HUES6 (cell line): ENCODE results near the gene ZNF324B.
A peak's percentile ranks its signal among the peaks of the same experiment; 100 is the strongest.
"Not testable (repeated sequence)": the region's sequence is repeated elsewhere in the genome, so short reads cannot be mapped to it uniquely, and the experiment has no call there.

Experiments used
- H3K27ac ChIP-seq: 2 replicates; pipeline ENCODE4 v1.7.0; 2013; ENCODE audit warnings: low read depth, mild to moderate bottlenecking, low read length, inconsistent platforms
- H3K27me3 ChIP-seq: 2 replicates; pipeline ENCODE4 v1.6.1; 2013; ENCODE audit warnings: low read length; ENCODE audit not compliant: control insufficient read depth, insufficient read depth
- H3K36me3 ChIP-seq: 2 replicates; pipeline ENCODE4 v1.6.1; 2013; ENCODE audit warnings: low read length; ENCODE audit not compliant: control insufficient read depth, insufficient read depth
- H3K4me1 ChIP-seq: 2 replicates; pipeline ENCODE4 v1.6.1; 2013; ENCODE audit warnings: low read length; ENCODE audit not compliant: control insufficient read depth, insufficient read depth
- H3K4me3 ChIP-seq: 2 replicates; pipeline ENCODE4 v1.5.1; 2013; ENCODE audit warnings: low read depth, low read length
- H3K9ac ChIP-seq: one replicate; pipeline ENCODE4 v1.6.1; 2013; ENCODE audit warnings: mild to moderate bottlenecking, low read length
- H3K9me3 ChIP-seq: 2 replicates; pipeline ENCODE4 v1.6.1; 2013; ENCODE audit warnings: low read depth, low read length; ENCODE audit not compliant: control insufficient read depth, insufficient read depth

ZNF324B gene

DNA sequence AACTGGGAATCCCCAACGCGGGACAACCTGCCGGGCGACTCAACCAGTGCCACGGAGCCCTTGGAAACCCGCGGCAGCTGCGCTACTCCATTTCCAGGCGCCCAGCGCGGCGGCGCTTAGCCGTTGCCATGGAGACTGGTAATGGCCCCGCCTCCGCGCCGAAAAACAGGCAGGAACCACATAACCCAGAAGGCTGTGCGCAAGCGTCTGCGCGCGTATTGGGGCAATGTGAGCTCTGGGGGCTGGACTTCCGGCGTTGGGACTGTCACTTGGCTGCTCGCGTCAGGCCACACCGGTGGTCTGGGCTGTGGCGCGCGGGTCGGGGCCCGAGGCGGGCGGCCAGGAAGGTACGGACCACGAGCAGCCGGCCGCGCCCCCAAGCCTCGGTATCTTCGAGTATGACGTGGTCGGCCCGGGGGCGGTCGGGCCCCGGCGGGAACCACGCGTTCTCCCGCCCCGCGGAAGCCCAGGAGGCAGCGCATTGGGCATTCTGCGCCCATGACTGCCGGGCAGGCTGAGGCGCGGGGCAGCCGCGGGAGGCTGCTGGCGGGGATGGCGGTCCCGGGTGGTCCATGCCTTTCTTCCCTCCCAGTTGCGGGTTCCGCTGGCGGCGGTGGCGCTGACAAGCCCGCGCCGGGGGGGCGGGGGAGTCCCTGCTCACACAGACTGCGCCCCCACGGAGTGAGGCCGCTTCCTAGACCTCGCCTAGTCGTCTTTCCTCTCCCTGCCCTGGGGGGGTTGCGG lies at the start of gene ZNF324B:
Gene ZNF324B (plus strand): TSS at position 265 of the 744 bp plus-strand sequence. CDS start 2,080 bp downstream, outside the sequence.
- H3K27ac ChIP-seq: no peak within 1 kb of the TSS
- H3K4me1 ChIP-seq: no peaks in the 10 kb centered on the region
- H3K4me3 ChIP-seq: peak within 1 kb of the TSS; percentile 87
- H3K9me3 ChIP-seq: peaks cover 25% of the 10 kb centered on the region
- H3K36me3 ChIP-seq: peaks cover 5% of the 10 kb centered on the region
- H3K27me3 ChIP-seq: peaks cover 23% of the 10 kb centered on the region
- peak within 1 kb of the TSS; percentile 61 for H3K9ac ChIP-seq

GRCh38 chr19:58401840-58402421 lies 49.5 kb upstream of the ZNF324B start:
- Histone ChIP-seq H3K27ac (no peak overlapping the region), H3K9ac (peak overlapping the region; percentile 71), H3K27me3 (peaks cover 12% of the 10 kb centered on the region), H3K4me1 (peaks cover 16% of the 10 kb centered on the region), H3K4me3 (peak overlapping the region; percentile 63), H3K36me3 (no peaks in the 10 kb centered on the region), H3K9me3 (no peaks in the 10 kb centered on the region)

- not testable (repeated sequence) for H3K36me3 ChIP-seq, H3K9me3 ChIP-seq, H3K9ac ChIP-seq, H3K4me3 ChIP-seq, H3K27ac ChIP-seq, H3K27me3 ChIP-seq
- peaks cover 14% of the 10 kb centered on the region for H3K4me1 ChIP-seq
These were observed 47.4 kb upstream of the ZNF324B start for GRCh38 chr19:58403920-58404478.

GRCh38 chr19:58406818-58407657 lies 44.4 kb upstream of the ZNF324B start:
- Histone ChIP-seq H3K27me3 (no peaks in the 10 kb centered on the region), H3K36me3 (no peaks in the 10 kb centered on the region), H3K9me3 (no peaks in the 10 kb centered on the region), H3K9ac (peak overlapping the region; percentile 79), H3K4me3 (peak overlapping the region; percentile 90), H3K27ac (no peak overlapping the region), H3K4me1 (peaks cover 7% of the 10 kb centered on the region; the same call in 1 of the 2 replicates)

DNA sequence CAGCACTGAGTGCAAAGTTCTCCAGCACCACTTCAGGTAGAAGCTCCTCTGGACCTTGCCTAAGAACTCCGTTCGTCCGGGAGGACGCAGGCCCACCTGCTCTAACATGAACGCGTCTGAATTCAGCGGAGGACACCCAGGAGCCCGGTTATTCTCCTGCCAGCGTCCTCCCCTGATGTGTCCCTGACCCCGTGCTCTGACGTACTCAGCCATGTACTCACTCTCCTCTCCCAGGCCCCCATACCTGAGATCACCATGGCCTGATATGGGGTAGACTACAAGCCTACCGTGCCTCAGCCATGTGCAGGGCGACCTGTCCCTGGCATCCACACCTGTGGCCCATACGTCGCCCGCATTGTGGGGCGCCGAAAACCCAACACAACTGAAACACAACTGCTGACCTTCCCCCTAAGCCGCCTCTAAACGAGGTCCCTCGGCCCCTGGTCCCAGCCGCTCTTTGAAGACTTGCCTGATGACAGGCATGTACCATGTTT lies 43.7 kb upstream of the ZNF324B start:
- Histone ChIP-seq H3K9me3 (no peaks in the 10 kb centered on the region), H3K27me3 (no peaks in the 10 kb centered on the region), H3K9ac (peak overlapping the region; percentile 79), H3K36me3 (no peaks in the 10 kb centered on the region), H3K4me1 (peaks cover 7% of the 10 kb centered on the region; the same call in 1 of the 2 replicates), H3K4me3 (peak overlapping the region; percentile 90), H3K27ac (peak overlapping the region; percentile 30; the same call in 1 of the 2 replicates)

- Histone ChIP-seq H3K9ac (peak within 1 kb of the TSS; percentile 79), H3K27me3 (no peaks in the 10 kb centered on the region), H3K4me3 (peak within 1 kb of the TSS; percentile 90), H3K4me1 (peaks cover 7% of the 10 kb centered on the region; the same call in 1 of the 2 replicates), H3K9me3 (no peaks in the 10 kb centered on the region), H3K36me3 (no peaks in the 10 kb centered on the region), H3K27ac (peak within 1 kb of the TSS; percentile 30; the same call in 1 of the 2 replicates)
These were observed 43.0 kb upstream of the ZNF324B start, which contains the start of gene ZNF584 for GRCh38 chr19:58408152-58409009. TSS of gene ZNF584 (plus strand) at chr19:58408649. CDS start at chr19:58409148, 499 bp downstream.

DNA sequence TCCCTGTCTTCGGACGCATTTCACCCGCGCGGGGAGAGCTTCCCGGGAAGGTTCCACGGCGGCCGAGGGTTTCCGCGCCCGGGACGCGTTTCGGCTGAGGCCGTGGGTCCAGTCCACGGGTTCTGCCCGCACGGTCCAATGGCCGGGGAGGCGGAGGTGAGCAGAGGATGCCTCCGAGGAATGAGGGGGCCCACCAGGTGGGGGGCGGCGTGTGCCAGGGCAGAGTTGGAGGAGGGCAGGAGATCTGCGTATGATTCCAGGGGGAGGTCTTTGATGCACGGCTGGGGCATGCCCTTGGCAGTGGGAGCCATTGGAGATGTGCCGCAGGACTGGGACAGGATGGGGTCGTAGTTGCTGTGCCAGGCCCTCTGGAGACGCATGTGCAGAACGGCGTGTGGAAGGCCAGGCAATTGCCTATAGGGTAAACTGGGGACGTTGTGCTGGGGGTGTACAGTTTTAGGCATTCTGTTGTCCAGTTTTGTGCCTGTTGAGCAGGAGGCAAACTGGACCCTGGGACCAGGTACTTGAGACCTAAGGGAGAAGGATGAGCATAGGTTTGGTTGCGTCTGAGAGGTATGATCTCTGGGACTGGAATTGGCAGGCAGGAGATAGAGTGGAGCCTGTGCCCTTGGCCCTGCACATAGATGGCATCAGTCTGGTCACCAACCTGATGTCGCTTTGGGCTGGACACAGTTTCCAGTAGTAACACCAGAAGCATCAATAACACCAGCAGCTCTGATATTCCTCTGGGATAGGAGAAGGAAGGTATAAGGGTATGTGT lies 42.2 kb upstream of the ZNF324B start:
- Histone ChIP-seq H3K4me1 (peaks cover 7% of the 10 kb centered on the region; the same call in 1 of the 2 replicates), H3K27ac (no peak overlapping the region), H3K9me3 (no peaks in the 10 kb centered on the region), H3K36me3 (no peaks in the 10 kb centered on the region), H3K4me3 (peak overlapping the region; percentile 90), H3K9ac (peak overlapping the region; percentile 77), H3K27me3 (no peaks in the 10 kb centered on the region)

GRCh38 chr19:58416604-58417003 lies 34.8 kb upstream of the ZNF324B start:
- H3K9ac ChIP-seq: no peak overlapping the region
- no peaks in the 10 kb centered on the region for H3K9me3 ChIP-seq
- H3K4me3 ChIP-seq: no peak overlapping the region
- H3K36me3 ChIP-seq: peaks cover 39% of the 10 kb centered on the region
- H3K27me3 ChIP-seq: no peaks in the 10 kb centered on the region
- H3K27ac ChIP-seq: no peak overlapping the region
- no peaks in the 10 kb centered on the region for H3K4me1 ChIP-seq

- H3K4me3 ChIP-seq: no peak overlapping the region
- no peaks in the 10 kb centered on the region for H3K4me1 ChIP-seq
- H3K9ac ChIP-seq: no peak overlapping the region
- no peak overlapping the region for H3K27ac ChIP-seq
- no peaks in the 10 kb centered on the region for H3K9me3 ChIP-seq
- H3K27me3 ChIP-seq: no peaks in the 10 kb centered on the region
- H3K36me3 ChIP-seq: peaks cover 39% of the 10 kb centered on the region
These were observed 34.4 kb upstream of the ZNF324B start for GRCh38 chr19:58417071-58417470.
